Measurements from ENCODE around the gene ATXN7L1.

DNA sequence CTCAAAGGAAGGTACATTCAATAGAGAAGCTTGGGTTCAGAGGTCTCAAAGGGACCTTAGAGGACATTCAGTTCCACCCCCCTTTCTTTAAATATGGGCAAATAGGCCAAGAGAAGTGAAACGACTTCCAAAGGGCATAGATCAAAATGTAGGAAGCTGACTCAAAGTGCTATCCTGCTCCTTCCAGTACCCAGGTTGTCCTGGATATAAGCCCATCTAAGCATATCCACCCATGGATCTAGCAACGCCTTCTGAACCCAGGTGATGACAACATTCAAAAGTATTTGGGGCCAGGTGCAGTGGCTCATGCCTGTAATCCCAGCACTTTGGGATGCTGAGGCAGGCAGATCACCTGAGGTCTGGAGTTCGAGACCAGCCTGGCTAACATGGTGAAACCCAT is 5.3 kb downstream of the ATXN7L1 start:
- TF ChIP-seq, protein P1, sequence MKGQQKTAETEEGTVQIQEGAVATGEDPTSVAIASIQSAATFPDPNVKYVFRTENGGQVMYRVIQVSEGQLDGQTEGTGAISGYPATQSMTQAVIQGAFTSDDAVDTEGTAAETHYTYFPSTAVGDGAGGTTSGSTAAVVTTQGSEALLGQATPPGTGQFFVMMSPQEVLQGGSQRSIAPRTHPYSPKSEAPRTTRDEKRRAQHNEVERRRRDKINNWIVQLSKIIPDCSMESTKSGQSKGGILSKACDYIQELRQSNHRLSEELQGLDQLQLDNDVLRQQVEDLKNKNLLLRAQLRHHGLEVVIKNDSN (IDR thresholded peaks at IDR 0.05; ENCODE audit: borderline replicate concordance, low read depth), result no peak
- TF ChIP-seq, protein P2, sequence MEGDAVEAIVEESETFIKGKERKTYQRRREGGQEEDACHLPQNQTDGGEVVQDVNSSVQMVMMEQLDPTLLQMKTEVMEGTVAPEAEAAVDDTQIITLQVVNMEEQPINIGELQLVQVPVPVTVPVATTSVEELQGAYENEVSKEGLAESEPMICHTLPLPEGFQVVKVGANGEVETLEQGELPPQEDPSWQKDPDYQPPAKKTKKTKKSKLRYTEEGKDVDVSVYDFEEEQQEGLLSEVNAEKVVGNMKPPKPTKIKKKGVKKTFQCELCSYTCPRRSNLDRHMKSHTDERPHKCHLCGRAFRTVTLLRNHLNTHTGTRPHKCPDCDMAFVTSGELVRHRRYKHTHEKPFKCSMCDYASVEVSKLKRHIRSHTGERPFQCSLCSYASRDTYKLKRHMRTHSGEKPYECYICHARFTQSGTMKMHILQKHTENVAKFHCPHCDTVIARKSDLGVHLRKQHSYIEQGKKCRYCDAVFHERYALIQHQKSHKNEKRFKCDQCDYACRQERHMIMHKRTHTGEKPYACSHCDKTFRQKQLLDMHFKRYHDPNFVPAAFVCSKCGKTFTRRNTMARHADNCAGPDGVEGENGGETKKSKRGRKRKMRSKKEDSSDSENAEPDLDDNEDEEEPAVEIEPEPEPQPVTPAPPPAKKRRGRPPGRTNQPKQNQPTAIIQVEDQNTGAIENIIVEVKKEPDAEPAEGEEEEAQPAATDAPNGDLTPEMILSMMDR (IDR thresholded peaks at IDR 0.05), result no peak
- TF ChIP-seq RFX5 (IDR thresholded peaks at IDR 0.05; ENCODE audit: low read length) (no peak), EP300 (IDR thresholded peaks at IDR 0.05; ENCODE audit: borderline replicate concordance in 1 of 2, low read depth in 1 of 2, low read length in 1 of 2) (no peak), TAF1 (IDR thresholded peaks at IDR 0.05; ENCODE audit: borderline replicate concordance, low read depth, low read length) (no peak), CHD2 (IDR thresholded peaks at IDR 0.05; ENCODE audit: low read length, partially characterized antibody) (no peak), MXI1 (IDR thresholded peaks at IDR 0.05; ENCODE audit: low read depth, low read length) (no peak), FOXM1 (IDR thresholded peaks at IDR 0.05; ENCODE audit: low read depth) (no peak), EZH2phosphoT487 (IDR thresholded peaks at IDR 0.05; ENCODE audit: borderline replicate concordance, low read depth) (no peak), POLR2AphosphoS5 (IDR thresholded peaks at IDR 0.05; ENCODE audit: low read depth, low read length) (no peak), YY1 (IDR thresholded peaks at IDR 0.05; ENCODE audit: low read depth) (no peak)
- TF ChIP-seq, protein P3, sequence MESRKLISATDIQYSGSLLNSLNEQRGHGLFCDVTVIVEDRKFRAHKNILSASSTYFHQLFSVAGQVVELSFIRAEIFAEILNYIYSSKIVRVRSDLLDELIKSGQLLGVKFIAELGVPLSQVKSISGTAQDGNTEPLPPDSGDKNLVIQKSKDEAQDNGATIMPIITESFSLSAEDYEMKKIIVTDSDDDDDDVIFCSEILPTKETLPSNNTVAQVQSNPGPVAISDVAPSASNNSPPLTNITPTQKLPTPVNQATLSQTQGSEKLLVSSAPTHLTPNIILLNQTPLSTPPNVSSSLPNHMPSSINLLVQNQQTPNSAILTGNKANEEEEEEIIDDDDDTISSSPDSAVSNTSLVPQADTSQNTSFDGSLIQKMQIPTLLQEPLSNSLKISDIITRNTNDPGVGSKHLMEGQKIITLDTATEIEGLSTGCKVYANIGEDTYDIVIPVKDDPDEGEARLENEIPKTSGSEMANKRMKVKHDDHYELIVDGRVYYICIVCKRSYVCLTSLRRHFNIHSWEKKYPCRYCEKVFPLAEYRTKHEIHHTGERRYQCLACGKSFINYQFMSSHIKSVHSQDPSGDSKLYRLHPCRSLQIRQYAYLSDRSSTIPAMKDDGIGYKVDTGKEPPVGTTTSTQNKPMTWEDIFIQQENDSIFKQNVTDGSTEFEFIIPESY (IDR thresholded peaks at IDR 0.05; ENCODE audit: borderline replicate concordance, low read depth), result no peak
- TF ChIP-seq, protein P4, sequence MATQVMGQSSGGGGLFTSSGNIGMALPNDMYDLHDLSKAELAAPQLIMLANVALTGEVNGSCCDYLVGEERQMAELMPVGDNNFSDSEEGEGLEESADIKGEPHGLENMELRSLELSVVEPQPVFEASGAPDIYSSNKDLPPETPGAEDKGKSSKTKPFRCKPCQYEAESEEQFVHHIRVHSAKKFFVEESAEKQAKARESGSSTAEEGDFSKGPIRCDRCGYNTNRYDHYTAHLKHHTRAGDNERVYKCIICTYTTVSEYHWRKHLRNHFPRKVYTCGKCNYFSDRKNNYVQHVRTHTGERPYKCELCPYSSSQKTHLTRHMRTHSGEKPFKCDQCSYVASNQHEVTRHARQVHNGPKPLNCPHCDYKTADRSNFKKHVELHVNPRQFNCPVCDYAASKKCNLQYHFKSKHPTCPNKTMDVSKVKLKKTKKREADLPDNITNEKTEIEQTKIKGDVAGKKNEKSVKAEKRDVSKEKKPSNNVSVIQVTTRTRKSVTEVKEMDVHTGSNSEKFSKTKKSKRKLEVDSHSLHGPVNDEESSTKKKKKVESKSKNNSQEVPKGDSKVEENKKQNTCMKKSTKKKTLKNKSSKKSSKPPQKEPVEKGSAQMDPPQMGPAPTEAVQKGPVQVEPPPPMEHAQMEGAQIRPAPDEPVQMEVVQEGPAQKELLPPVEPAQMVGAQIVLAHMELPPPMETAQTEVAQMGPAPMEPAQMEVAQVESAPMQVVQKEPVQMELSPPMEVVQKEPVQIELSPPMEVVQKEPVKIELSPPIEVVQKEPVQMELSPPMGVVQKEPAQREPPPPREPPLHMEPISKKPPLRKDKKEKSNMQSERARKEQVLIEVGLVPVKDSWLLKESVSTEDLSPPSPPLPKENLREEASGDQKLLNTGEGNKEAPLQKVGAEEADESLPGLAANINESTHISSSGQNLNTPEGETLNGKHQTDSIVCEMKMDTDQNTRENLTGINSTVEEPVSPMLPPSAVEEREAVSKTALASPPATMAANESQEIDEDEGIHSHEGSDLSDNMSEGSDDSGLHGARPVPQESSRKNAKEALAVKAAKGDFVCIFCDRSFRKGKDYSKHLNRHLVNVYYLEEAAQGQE (IDR thresholded peaks at IDR 0.05; ENCODE audit: low read depth, low read length), result no peak
- TF ChIP-seq, protein P5, sequence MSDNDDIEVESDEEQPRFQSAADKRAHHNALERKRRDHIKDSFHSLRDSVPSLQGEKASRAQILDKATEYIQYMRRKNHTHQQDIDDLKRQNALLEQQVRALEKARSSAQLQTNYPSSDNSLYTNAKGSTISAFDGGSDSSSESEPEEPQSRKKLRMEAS (IDR thresholded peaks at IDR 0.05; ENCODE audit: low read depth), result no peak

Data from SK-N-SH (cell line).